GM12873 (cell line): ENCODE measurements around the gene STX8.

Experiments
- CTCF ChIP-seq: IDR thresholded peaks from 2 replicates; pipeline ENCODE4 v1.5.1; 2012; ENCODE audit warnings: low read depth, mild to moderate bottlenecking, moderate library complexity, low read length, control low read depth; ENCODE audit not compliant: insufficient read depth; ENCODE audit errors: missing control alignments

The STX8 gene

GRCh38 chr17:9225305-9226101, 350.1 kb downstream of the STX8 start:
- TF ChIP-seq CTCF = no peak

- TF ChIP-seq CTCF = no peak
Observed at GRCh38 chr17:9224485-9224884, 351.1 kb downstream of the STX8 start.

GRCh38 chr17:9223531-9223930, 352.1 kb downstream of the STX8 start:
- no peak for TF ChIP-seq CTCF

GRCh38 chr17:9221922-9222180, 353.8 kb downstream of the STX8 start:
- TF ChIP-seq CTCF = no peak

GRCh38 chr17:9221147-9221921, 354.3 kb downstream of the STX8 start:
- TF ChIP-seq CTCF = no peak

GRCh38 chr17:9220398-9221146, 355.0 kb downstream of the STX8 start:
- TF ChIP-seq CTCF = no peak
